Breast epithelium (tissue), 3 donors: ENCODE results near the gene CHRD.

Experiments
- POLR2A ChIP-seq: fragments of 450-650 bp; IDR thresholded peaks from one replicate; pipeline ENCODE4 v1.6.1; 2016; ENCODE audit warnings: antibody characterized with exemption, mild to moderate bottlenecking, moderate library complexity
- POLR2AphosphoS5 ChIP-seq, 3 donors: sonication (generic); formaldehyde crosslinking; IDR thresholded peaks; one replicate each; pipeline ENCODE4 v1.6.1; 2017; ENCODE audit warnings: antibody characterized with exemption in 3 of 3
- TF ChIP-seq, protein P1 (sequence below), 3 donors: fragments of 450-650 bp; IDR thresholded peaks; one replicate each; pipeline ENCODE4 v1.5.1; 2016 to 2017; ENCODE audit warnings: antibody characterized with exemption in 3 of 3, mild to moderate bottlenecking in 3 of 3, moderate library complexity in 3 of 3

- TF ChIP-seq, protein P1, sequence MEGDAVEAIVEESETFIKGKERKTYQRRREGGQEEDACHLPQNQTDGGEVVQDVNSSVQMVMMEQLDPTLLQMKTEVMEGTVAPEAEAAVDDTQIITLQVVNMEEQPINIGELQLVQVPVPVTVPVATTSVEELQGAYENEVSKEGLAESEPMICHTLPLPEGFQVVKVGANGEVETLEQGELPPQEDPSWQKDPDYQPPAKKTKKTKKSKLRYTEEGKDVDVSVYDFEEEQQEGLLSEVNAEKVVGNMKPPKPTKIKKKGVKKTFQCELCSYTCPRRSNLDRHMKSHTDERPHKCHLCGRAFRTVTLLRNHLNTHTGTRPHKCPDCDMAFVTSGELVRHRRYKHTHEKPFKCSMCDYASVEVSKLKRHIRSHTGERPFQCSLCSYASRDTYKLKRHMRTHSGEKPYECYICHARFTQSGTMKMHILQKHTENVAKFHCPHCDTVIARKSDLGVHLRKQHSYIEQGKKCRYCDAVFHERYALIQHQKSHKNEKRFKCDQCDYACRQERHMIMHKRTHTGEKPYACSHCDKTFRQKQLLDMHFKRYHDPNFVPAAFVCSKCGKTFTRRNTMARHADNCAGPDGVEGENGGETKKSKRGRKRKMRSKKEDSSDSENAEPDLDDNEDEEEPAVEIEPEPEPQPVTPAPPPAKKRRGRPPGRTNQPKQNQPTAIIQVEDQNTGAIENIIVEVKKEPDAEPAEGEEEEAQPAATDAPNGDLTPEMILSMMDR (IDR thresholded peaks at IDR 0.05): no peak
- TF ChIP-seq POLR2AphosphoS5 (IDR thresholded peaks at IDR 0.05) (no peak), POLR2A (no peak)
Measured at GRCh38 chr3:184358921-184359350, 20.9 kb upstream of the CHRD start.
